WTC11 (cell line): Measurements from ENCODE around the gene ABLIM2. TPM values are rescaled to one million over a fixed set of nuclear protein-coding genes. Genes with fewer than 3 reads are reported as not detected.

Experiments
- ATAC-seq: fragments of 200-7000 bp; cut with Tn5 transposase; 2 replicates; pipeline ENCODE4 v1.10.0; 2021; ENCODE audit warnings: mild to moderate bottlenecking, moderate library complexity
- CTCF ChIA-PET: fragments of 300-600 bp; sonication (Branson Sonifier 250); formaldehyde crosslinking; loops from one replicate; lab custom pipeline; 2021; ENCODE audit warnings: antibody characterized with exemption; lab: Charles Lee
- POLR2A ChIA-PET: fragments of 350-600 bp; sonication (Branson Sonifier 250); formaldehyde crosslinking; loops from one replicate; lab custom pipeline; 2021; ENCODE audit warnings: antibody characterized with exemption; lab: Charles Lee
- DNase-seq: peaks from one replicate; pipeline ENCODE4 v3.0.0; 2021; ENCODE audit warnings: low spot score
- H3K27ac Mint-ChIP-seq: 2 replicates; pipeline ENCODE4 v1.8.0; 2021; ENCODE audit warnings: mixed read lengths
- H3K27me3 Mint-ChIP-seq: 2 replicates; pipeline ENCODE4 v1.8.0; 2021; ENCODE audit warnings: low read depth, mild to moderate bottlenecking, moderate library complexity, mixed read lengths
- H3K36me3 Mint-ChIP-seq: 2 replicates; pipeline ENCODE4 v1.8.0; 2021; ENCODE audit warnings: mixed read lengths
- H3K4me1 Mint-ChIP-seq: 2 replicates; pipeline ENCODE4 v1.8.0; 2022; ENCODE audit warnings: mixed read lengths
- H3K4me3 Mint-ChIP-seq: 2 replicates; pipeline ENCODE4 v1.8.0; 2021; ENCODE audit warnings: mild to moderate bottlenecking, moderate library complexity, mixed read lengths
- H3K9me3 Mint-ChIP-seq: 2 replicates; pipeline ENCODE4 v1.8.0; 2021; ENCODE audit warnings: mixed read lengths
- AR ChIP-seq: fragments of 250-450 bp; sonication (Bioruptor Pico); IDR thresholded peaks from 2 replicates; pipeline ENCODE4 v1.9.0; 2021; ENCODE audit warnings: mild to moderate bottlenecking
- ATF1 ChIP-seq: sonication (generic); formaldehyde crosslinking; IDR thresholded peaks from 2 replicates; pipeline ENCODE4 v1.8.1; 2023; ENCODE audit warnings: mild to moderate bottlenecking, moderate library complexity, missing genetic modification reagents
- CBFB ChIP-seq: sonication (generic); formaldehyde crosslinking; IDR thresholded peaks from 2 replicates; pipeline ENCODE4 v1.8.1; 2022; ENCODE audit warnings: mild to moderate bottlenecking, low read depth, missing genetic modification reagents
- ESRRA ChIP-seq: sonication (generic); formaldehyde crosslinking; IDR thresholded peaks from 2 replicates; pipeline ENCODE4 v1.8.1; 2022; ENCODE audit warnings: mild to moderate bottlenecking, missing genetic modification reagents, borderline replicate concordance
- NFYB ChIP-seq: sonication (generic); formaldehyde crosslinking; conservative IDR thresholded peaks from 2 replicates; pipeline ENCODE4 v1.8.0; 2022; ENCODE audit warnings: low read depth, missing genetic modification reagents
- RORB ChIP-seq: fragments of 250-450 bp; sonication (Bioruptor Pico); IDR thresholded peaks from 2 replicates; pipeline ENCODE4 v1.9.0; 2021; ENCODE audit warnings: mild to moderate bottlenecking
- SMAD3 ChIP-seq: sonication (generic); formaldehyde crosslinking; IDR thresholded peaks from 2 replicates; pipeline ENCODE4 v1.8.0; 2022; ENCODE audit warnings: missing genetic modification reagents, mild to moderate bottlenecking, borderline replicate concordance
- TEAD4 ChIP-seq: sonication (generic); formaldehyde crosslinking; IDR thresholded peaks from 2 replicates; pipeline ENCODE4 v1.8.0; 2022; ENCODE audit warnings: mild to moderate bottlenecking, missing genetic modification reagents
- USF2 ChIP-seq: sonication (generic); formaldehyde crosslinking; IDR thresholded peaks from 2 replicates; pipeline ENCODE4 v1.8.1; 2023; ENCODE audit warnings: mild to moderate bottlenecking, missing genetic modification reagents, moderate library complexity
- ZNF121 ChIP-seq: sonication (generic); formaldehyde crosslinking; IDR thresholded peaks from 2 replicates; pipeline ENCODE4 v1.8.0; 2023; ENCODE audit warnings: missing genetic modification reagents
- ZNF138 ChIP-seq: sonication (generic); formaldehyde crosslinking; conservative IDR thresholded peaks from 2 replicates; pipeline ENCODE4 v1.8.1; 2022; ENCODE audit warnings: mild to moderate bottlenecking, moderate library complexity, missing genetic modification reagents
- ZNF396 ChIP-seq: fragments of 250-450 bp; sonication (Bioruptor Pico); IDR thresholded peaks from 2 replicates; pipeline ENCODE4 v1.8.0; 2021; ENCODE audit warnings: mild to moderate bottlenecking, moderate library complexity, borderline replicate concordance
- ZNF423 ChIP-seq: fragments of 250-450 bp; sonication (Bioruptor Pico); IDR thresholded peaks from 2 replicates; pipeline ENCODE4 v2.1.2; 2022; ENCODE audit warnings: mild to moderate bottlenecking, moderate library complexity
- ZNF425 ChIP-seq: fragments of 250-450 bp; sonication (Bioruptor Pico); conservative IDR thresholded peaks from 2 replicates; pipeline ENCODE4 v1.9.0; 2021; ENCODE audit warnings: mild to moderate bottlenecking
- total RNA-seq: library from RNA; stranded (reverse); gene quantifications from 3 replicates; pipeline ENCODE4 v1.2.3, GENCODE V29; 2021
- TF ChIP-seq, protein P1 (sequence below): sonication (generic); formaldehyde crosslinking; IDR thresholded peaks from 2 replicates; pipeline ENCODE4 v1.8.0; 2023; ENCODE audit warnings: mild to moderate bottlenecking, missing genetic modification reagents
- TF ChIP-seq, protein P2 (sequence below): sonication (generic); formaldehyde crosslinking; IDR thresholded peaks from 2 replicates; pipeline ENCODE4 v1.8.1; 2022; ENCODE audit warnings: low read depth, missing genetic modification reagents, borderline replicate concordance
- TF ChIP-seq, protein P3 (sequence below): sonication (generic); formaldehyde crosslinking; IDR thresholded peaks from 2 replicates; pipeline ENCODE4 v1.8.0; 2022; ENCODE audit warnings: mild to moderate bottlenecking, missing genetic modification reagents

Gene ABLIM2
- total RNA-seq, 1 experiment from 2014 or later, result 2.6 TPM

- no peaks in the 10 kb centered on the region; the same call in 1 of the 2 replicates for H3K27me3 Mint-ChIP-seq
- ChIA-PET POLR2A (interaction anchor here (0.5 kb wide), 1 partner anchor 67 kb away, joined by 3 read pairs; no protein-coding TSS in a partner anchor), CTCF (interaction anchor here (0.7 to 1.1 kb wide), 2 partner anchors 106 to 268 kb away, joined by 3 read pairs; no protein-coding TSS in a partner anchor)
- H3K4me1 Mint-ChIP-seq, result no peaks in the 10 kb centered on the region
- H3K9me3 Mint-ChIP-seq, result peaks cover 3% of the 10 kb centered on the region; the same call in 1 of the 2 replicates
- TF ChIP-seq ZNF425 (CRISPR knock-in tag) (no peak), ESRRA (CRISPR knock-in tag) (no peak), AR (CRISPR knock-in tag) (no peak), ZNF121 (no peak), ZNF423 (no peak), SMAD3 (CRISPR knock-in tag) (no peak), CBFB (no peak)
- TF ChIP-seq, protein P1, sequence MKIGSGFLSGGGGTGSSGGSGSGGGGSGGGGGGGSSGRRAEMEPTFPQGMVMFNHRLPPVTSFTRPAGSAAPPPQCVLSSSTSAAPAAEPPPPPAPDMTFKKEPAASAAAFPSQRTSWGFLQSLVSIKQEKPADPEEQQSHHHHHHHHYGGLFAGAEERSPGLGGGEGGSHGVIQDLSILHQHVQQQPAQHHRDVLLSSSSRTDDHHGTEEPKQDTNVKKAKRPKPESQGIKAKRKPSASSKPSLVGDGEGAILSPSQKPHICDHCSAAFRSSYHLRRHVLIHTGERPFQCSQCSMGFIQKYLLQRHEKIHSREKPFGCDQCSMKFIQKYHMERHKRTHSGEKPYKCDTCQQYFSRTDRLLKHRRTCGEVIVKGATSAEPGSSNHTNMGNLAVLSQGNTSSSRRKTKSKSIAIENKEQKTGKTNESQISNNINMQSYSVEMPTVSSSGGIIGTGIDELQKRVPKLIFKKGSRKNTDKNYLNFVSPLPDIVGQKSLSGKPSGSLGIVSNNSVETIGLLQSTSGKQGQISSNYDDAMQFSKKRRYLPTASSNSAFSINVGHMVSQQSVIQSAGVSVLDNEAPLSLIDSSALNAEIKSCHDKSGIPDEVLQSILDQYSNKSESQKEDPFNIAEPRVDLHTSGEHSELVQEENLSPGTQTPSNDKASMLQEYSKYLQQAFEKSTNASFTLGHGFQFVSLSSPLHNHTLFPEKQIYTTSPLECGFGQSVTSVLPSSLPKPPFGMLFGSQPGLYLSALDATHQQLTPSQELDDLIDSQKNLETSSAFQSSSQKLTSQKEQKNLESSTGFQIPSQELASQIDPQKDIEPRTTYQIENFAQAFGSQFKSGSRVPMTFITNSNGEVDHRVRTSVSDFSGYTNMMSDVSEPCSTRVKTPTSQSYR (CRISPR knock-in tag), result no peak
- TF ChIP-seq, protein P2, sequence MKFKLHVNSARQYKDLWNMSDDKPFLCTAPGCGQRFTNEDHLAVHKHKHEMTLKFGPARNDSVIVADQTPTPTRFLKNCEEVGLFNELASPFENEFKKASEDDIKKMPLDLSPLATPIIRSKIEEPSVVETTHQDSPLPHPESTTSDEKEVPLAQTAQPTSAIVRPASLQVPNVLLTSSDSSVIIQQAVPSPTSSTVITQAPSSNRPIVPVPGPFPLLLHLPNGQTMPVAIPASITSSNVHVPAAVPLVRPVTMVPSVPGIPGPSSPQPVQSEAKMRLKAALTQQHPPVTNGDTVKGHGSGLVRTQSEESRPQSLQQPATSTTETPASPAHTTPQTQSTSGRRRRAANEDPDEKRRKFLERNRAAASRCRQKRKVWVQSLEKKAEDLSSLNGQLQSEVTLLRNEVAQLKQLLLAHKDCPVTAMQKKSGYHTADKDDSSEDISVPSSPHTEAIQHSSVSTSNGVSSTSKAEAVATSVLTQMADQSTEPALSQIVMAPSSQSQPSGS (CRISPR knock-in tag), result no peak
- no peak overlapping the region for H3K4me3 Mint-ChIP-seq
- no peak overlapping the region for H3K27ac Mint-ChIP-seq
- H3K36me3 Mint-ChIP-seq, result no peaks in the 10 kb centered on the region
- no peak for ATAC-seq
- DNase-seq, result no peak
Measured at GRCh38 chr4:8030121-8030781, 128.4 kb downstream of the ABLIM2 start.

GRCh38 chr4:8029689-8030088 lies 128.9 kb downstream of the ABLIM2 start:
- Mint-ChIP-seq H3K27ac (no peak overlapping the region), H3K4me3 (no peak overlapping the region), H3K27me3 (no peaks in the 10 kb centered on the region; the same call in 1 of the 2 replicates), H3K36me3 (no peaks in the 10 kb centered on the region), H3K9me3 (peaks cover 3% of the 10 kb centered on the region; the same call in 1 of the 2 replicates), H3K4me1 (no peaks in the 10 kb centered on the region)
- ChIA-PET CTCF (interaction anchor here (0.7 to 1.1 kb wide), 3 partner anchors 105 to 548 kb away, joined by 3 read pairs; no protein-coding TSS in a partner anchor), POLR2A (no interaction called here)
- no peak for DNase-seq
- no peak for ATAC-seq
- TF ChIP-seq USF2 (CRISPR knock-in tag), result no peak
- no peak for TF ChIP-seq RORB (CRISPR knock-in tag)
- no peak for TF ChIP-seq NFYB (CRISPR knock-in tag)
- TF ChIP-seq ZNF138, result no peak
- no peak for TF ChIP-seq ATF1 (CRISPR knock-in tag)
- TF ChIP-seq TEAD4 (CRISPR knock-in tag), result no peak
- no peak for TF ChIP-seq ZNF396 (CRISPR knock-in tag)
- TF ChIP-seq ESRRA (CRISPR knock-in tag), result no peak
- TF ChIP-seq, protein P3, sequence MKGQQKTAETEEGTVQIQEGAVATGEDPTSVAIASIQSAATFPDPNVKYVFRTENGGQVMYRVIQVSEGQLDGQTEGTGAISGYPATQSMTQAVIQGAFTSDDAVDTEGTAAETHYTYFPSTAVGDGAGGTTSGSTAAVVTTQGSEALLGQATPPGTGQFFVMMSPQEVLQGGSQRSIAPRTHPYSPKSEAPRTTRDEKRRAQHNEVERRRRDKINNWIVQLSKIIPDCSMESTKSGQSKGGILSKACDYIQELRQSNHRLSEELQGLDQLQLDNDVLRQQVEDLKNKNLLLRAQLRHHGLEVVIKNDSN (CRISPR knock-in tag), result no peak
